Inflammatory macrophage treated with lipopolysaccharide for 4 hours (primary cell): ENCODE results near the gene DCTN5.

Experiments
- DNase-seq: peaks from one replicate; pipeline ENCODE4 v3.0.0-alpha.2; 2020

The DCTN5 gene

GRCh38 chr16:23666571-23667354, 25.5 kb downstream of the DCTN5 start:
- no peak for DNase-seq

GRCh38 chr16:23667355-23667659, 26.0 kb downstream of the DCTN5 start:
- no peak for DNase-seq

- no peak for DNase-seq
Observed at GRCh38 chr16:23668225-23668624, 27.0 kb downstream of the DCTN5 start.

GRCh38 chr16:23668873-23669272, 27.6 kb downstream of the DCTN5 start:
- no peak for DNase-seq

- DNase-seq = no peak
Observed at GRCh38 chr16:23670137-23670776, 29.0 kb downstream of the DCTN5 start.

GRCh38 chr16:23673971-23674614, 32.8 kb downstream of the DCTN5 start:
- DNase-seq = no peak

GRCh38 chr16:23676924-23677480, 35.7 kb downstream of the DCTN5 start:
- DNase-seq = no peak

- peak; percentile 82 for DNase-seq
Observed at GRCh38 chr16:23678430-23679273, 37.4 kb downstream of the DCTN5 start, which contains the start of gene PLK1. TSS of gene PLK1 (plus strand) at chr16:23678889. CDS start at chr16:23678933, 44 bp downstream.

- DNase-seq = peak; percentile 29
Observed at GRCh38 chr16:23679274-23679985, 38.2 kb downstream of the DCTN5 start.

- DNase-seq = no peak
Observed at GRCh38 chr16:23679986-23680336, 38.7 kb downstream of the DCTN5 start.

GRCh38 chr16:23682181-23682580, 40.9 kb downstream of the DCTN5 start:
- DNase-seq = peak; percentile 39

- DNase-seq = no peak
Observed at GRCh38 chr16:23683487-23683886, 42.2 kb downstream of the DCTN5 start.

- no peak for DNase-seq
Observed at GRCh38 chr16:23687034-23687808, 46.0 kb downstream of the DCTN5 start.

- DNase-seq = no peak
Observed at GRCh38 chr16:23689442-23690187, 48.3 kb downstream of the DCTN5 start.

GRCh38 chr16:23690771-23691482, 49.7 kb downstream of the DCTN5 start:
- no peak for DNase-seq

GRCh38 chr16:23691483-23692189, 50.4 kb downstream of the DCTN5 start:
- DNase-seq = no peak

- DNase-seq = no peak
Observed at GRCh38 chr16:23692190-23692837, 51.0 kb downstream of the DCTN5 start.

- DNase-seq = no peak
Observed at GRCh38 chr16:23694265-23694643, 53.0 kb downstream of the DCTN5 start.
